HG03066 (cell line): ENCODE measurements around the gene AQP6.

Experiments used
- ATAC-seq: cut with Tn5 transposase; IDR thresholded peaks from one replicate; pipeline ENCODE4 v1.9.1; 2021; ENCODE audit warnings: low read depth; ENCODE audit not compliant: unreplicated experiment

The AQP6 gene

DNA sequence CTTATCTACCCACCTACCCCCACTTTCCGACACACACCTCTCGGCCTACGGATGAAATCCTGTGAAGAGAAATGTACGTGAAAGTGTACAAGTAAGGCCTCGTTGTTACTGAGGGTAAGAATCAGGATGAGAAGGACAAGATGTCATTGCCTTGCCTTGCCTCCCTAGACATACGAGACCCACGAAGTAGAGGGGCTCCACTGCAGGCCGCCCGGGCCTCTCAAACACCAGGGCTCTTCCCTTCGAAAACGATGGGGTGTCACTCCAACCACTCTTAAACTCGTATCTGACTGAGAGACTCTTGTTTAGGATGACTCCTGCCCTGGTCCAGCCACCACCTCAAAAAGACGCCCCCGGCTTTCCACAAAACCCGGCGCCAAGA is 52.0 kb downstream of the AQP6 start:
- peak; percentile 7 for ATAC-seq

DNA sequence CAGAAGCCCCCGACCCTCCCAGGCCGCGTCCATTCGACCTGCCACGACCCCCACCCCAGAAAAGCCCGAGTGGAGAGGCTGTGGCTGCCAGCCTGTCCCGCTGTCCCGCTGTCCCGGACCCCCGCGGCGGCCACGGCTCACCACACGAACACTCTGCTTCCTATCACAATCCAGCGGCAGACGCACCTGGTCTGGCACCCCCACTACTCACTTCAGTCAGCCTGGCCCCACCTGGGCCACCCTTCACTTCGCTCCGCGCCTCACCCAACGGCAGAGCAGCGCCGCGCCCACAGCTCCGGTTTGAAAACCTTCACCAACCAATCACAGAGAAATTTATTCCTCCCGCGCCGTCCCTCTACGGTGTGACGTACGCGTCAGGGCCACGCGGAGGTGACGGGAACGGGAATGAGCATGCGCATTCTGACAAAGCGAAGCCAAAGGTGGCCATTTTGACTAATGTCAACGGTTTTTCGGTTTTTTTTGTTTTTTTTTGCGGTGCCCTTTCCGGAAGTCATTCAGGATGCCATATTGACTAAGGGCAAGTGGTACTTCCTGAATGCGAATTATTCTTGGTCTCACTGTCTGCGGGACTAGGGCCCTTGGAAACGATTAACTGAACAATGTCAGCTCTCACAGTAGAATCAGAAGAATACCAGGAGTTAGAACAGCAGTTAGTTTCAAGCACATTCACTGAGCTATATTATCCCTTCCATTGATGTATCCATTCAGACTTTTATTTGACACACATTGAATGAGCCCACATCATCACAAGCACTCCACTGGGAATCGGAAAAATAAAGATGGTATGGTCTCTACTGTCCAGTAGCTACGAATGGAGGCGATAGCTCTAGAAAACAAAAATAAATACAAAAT is 52.7 kb downstream of the AQP6 start, which contains the start of gene RACGAP1:
Gene RACGAP1 (minus strand): TSS at position 308 of the 873 bp plus-strand sequence. CDS start 8,779 bp downstream, outside the sequence.
- peak; percentile 95 for ATAC-seq

DNA sequence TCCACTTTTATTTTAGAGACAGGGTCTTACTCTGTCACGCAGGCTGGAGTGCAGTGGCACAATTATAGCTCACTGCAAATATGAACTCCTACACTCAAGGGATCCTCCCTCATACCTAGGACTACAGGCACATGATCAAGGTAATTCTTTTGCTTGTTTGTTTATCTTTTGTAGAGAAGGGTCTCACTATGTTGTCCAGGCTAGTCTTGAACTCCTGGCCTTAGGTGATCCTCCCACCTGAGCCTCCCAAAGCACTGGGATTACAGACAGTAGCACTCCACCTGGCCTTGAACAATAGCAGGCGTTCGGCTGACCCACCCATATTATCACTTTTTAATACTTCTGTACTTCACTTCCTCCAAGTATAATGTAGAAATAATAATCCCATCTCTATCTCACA is 53.9 kb downstream of the AQP6 start:
- ATAC-seq = no peak
